Stimulated activated CD4-positive, alpha-beta T cell treated with anti-CD3 and anti-CD28 coated beads, Interleukin-1b, Interleukin-23, amount 100 ng/mL, for 4 hours (primary cell): Measurements from ENCODE around the gene AQP9.
"Not testable (repeated sequence)": the region's sequence is repeated elsewhere in the genome, so short reads cannot be mapped to it uniquely, and the experiment has no call there.

Experiments used
- DNase-seq, 2 donors: peaks; one replicate each; pipeline ENCODE4 v3.0.0-alpha.2; 2020; ENCODE audit warnings: low read depth in 2 of 2

AQP9 gene, protein sequence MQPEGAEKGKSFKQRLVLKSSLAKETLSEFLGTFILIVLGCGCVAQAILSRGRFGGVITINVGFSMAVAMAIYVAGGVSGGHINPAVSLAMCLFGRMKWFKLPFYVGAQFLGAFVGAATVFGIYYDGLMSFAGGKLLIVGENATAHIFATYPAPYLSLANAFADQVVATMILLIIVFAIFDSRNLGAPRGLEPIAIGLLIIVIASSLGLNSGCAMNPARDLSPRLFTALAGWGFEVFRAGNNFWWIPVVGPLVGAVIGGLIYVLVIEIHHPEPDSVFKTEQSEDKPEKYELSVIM

GRCh38 chr15:58138106-58138505 is at the start of gene AQP9:
TSS of gene AQP9 (plus strand) at chr15:58138381. CDS start at chr15:58138566, 185 bp downstream.
- DNase-seq = no peak

DNA sequence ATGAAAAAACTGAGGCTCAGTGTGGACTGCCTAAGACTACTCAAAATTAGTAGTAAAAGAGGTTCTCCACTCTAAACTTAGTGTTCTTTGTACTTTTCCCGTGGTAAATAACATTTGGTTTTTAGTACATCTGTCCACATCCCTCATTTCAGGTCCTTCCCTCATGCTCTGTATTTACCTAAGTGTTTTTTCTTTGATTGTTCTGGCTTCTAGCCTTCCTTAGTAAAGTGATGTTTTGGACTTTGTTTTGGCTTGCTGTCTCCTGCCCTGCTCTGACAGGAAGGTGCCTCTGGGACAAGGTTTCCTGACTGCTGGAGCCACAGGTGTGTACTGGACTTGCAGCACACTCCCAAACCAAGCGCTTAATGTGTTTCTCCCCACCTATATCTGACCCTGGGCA is 42.8 kb upstream of the AQP9 start:
- DNase-seq = no peak

GRCh38 chr15:58096529-58097084 is 41.6 kb upstream of the AQP9 start:
- no peak for DNase-seq

- no peak for DNase-seq
Observed at GRCh38 chr15:58103482-58103881, 34.7 kb upstream of the AQP9 start.

DNA sequence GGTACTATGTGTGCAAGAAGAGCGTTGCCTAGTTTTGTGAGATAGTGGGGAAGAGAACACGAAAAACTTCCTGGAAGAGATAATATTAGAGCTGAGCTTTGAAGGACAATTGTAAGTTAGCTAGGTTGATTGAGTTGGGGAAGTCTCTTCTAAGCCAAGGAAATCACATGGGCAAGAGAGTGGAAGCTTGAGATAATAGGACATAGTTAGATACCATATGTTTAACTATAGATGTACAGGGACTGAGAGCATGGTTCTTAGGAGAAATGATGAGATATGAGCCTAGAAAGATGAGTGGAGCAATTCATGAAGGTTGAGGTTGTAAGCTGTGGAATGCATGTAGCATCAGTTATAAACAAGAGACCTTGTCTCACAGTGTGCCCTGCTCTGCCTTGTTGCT is 30.1 kb upstream of the AQP9 start:
- DNase-seq = no peak

GRCh38 chr15:58109419-58109818 is 28.8 kb upstream of the AQP9 start:
- DNase-seq = no peak

DNA sequence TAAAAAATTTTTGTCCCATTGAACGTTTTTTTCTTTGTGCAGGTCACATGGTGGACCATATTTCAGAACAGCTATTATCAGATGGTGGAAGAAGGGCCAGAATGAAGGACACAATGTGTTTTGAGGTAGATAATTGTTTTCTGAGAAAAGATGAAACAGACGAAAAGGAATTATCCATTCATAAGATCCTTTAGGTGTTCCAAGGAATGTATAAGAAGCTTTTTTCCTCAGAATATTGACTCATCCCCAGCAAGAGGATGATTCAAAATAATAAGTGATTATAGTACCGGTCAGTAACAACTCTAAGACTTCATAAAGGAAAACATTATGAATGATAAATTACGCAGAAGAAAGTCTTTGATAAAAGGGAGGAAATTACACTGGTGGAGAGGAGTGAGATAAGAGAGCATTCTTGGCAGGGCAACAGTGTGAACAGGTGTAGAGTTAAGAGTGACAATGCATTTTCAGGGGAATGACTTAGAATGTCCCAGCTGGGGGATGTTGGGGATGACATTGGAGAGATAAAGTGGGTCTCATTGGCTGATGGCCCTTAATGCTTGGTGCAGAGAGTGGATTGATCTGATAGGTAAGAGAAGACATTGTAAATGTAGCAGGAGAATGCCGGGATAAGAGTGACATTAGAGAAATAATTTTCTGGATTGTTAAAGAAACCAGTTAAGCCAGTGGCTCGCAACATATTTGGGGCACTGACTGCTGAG is 27.0 kb upstream of the AQP9 start:
- no peak for DNase-seq

DNA sequence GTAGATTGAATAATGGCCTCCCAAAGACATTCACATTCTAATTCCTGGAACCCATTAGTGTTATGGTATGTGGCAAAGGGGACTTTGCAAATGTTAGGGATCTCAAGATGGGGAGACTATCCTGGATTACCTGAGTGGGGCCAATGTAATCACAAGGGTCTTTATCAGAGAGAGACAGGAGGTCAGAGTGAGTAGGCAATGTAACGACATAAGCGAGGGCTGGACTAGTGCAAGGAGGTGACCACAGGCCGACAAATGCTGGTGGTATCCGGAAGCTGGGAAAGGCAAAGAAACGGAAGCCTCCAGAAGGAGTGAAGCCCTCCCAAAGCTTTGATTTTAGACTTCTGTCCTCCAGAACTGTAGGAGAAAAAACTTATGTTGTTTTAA is 26.5 kb upstream of the AQP9 start:
- DNase-seq = no peak

- not testable (repeated sequence) for DNase-seq
Observed at GRCh38 chr15:58113358-58113757, 24.8 kb upstream of the AQP9 start.

DNA sequence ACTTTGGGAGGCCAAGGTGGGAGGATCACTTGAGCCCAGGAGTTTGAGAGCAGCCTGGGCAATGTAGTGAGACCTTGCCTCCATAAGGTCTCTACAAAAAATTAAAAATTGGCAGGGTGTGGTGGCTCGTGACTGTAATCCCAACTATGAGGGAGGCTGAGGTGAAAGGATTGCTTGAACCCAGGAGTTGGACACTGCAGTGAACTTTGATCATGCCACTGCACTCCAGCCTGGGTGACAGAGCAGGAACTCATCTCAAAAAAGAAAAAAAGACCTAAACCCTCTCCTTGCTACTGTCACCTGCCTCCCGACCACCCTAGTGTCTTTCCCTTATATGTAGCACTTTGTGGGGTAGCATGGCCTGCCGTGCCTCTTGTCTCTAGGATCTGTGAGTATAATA is 23.8 kb upstream of the AQP9 start:
- no peak for DNase-seq

- DNase-seq = no peak
Observed at GRCh38 chr15:58114812-58115211, 23.4 kb upstream of the AQP9 start.

DNA sequence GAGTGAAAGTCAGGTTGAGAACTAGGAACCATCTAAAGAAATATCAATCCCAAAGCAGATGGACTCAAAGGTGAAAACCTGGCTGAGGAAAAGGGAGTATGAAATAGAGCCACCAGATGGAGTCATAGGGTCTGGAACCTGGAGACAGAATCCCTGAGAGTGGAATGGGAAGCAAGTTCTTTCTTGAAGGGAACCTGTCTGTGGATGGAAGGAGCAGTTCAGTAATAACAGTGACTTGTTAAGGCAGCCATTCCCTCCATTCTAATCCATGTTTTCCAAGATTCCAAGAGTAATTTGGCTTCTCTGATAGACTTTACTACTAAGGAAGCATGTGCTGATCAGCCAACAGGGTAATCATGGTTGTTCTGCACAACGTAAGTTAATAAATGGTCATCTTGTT is 22.5 kb upstream of the AQP9 start:
- no peak for DNase-seq

- no peak for DNase-seq
Observed at GRCh38 chr15:58117619-58118018, 20.6 kb upstream of the AQP9 start.

GRCh38 chr15:58118272-58118671 is 19.9 kb upstream of the AQP9 start:
- no peak for DNase-seq

- no peak for DNase-seq
Observed at GRCh38 chr15:58119016-58119415, 19.2 kb upstream of the AQP9 start.

DNA sequence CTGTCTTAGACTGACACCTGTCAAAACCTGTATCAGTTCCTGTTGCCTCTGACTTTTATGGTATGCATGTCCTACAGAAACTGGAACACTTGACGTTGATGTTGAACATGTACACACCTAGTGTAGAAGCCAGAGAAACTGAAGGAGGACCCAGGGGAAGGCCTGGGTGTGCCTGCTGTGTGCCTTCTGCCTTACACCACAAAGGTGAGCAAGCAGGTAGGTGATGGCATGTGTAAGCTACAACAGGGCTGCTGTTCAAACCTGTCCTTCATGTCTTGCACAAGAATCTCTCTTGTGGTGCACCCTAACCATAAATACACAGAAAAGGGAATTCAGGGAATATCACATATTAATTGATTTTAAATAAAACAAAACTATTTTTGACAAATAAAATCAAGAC is 13.6 kb upstream of the AQP9 start:
- DNase-seq = no peak

DNA sequence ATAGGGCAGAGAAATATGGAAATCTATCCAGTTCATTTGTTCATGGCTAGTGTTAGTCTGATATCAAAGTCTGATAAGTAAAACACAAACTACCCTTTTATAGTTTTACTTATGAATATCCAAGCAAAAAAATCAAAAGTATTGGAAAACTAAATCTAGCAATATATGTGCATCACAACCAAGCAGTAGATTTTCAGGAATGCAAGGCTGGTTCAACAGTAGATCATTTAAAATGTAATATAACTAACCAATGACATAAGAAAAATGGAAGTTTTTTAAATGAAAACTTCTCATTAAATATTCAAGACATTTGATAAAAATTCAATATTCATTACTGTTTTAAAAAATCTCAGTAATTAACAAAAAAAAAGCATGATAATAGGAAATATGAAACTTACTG is 12.8 kb upstream of the AQP9 start:
- DNase-seq = no peak

GRCh38 chr15:58134886-58135285 is 3.3 kb upstream of the AQP9 start:
- DNase-seq = no peak

DNA sequence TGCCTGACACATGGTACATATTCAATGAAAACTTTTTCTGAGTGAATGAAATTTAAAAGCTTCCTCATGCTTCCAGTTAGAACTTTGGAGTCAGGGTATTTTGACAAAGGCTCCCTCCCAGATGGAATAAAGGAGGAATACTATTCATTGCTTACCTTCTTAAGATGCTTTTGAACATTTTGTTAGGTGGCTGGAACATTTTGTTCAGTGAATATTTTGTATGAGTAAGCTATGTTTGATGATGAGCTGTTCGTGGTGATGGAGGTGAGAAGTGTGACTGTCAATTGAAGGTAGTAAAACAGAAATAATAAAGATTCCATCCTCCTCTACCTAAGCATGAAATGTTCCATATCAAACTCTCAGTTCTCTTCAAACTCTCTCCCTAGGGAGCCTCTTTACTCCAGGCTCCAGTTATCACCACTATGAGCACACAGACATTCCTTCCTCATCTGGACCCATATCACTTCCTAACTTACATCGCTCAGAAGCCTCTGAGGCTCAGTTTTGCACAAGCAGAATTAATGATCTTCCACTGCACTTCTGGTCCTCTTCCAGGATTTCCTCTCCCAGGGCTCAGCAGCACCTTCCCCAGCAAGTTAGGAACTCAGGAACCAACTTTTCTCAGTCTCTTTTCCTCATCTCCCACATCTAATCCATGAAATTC is 2.5 kb upstream of the AQP9 start:
- no peak for DNase-seq

DNA sequence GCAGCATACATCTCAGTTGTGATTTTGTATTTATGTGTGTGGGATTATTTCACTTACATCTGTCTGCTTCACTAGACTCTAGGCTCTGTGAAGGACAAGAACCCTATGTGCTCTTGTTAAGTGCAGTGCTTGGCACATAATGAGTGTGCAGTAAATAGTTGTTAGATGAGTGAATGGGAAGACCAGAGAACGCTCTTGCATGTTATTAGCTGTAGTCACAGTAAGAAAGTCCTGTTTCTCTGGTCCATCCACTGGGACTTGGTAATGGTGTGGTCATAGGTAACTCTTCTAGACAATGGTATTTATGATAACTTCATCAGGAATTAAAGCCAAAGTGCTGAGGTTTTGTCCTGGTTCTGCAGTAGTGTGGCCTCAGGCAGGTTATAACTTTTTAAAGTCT is 1.4 kb upstream of the AQP9 start:
- DNase-seq = no peak

GRCh38 chr15:58137686-58138085 is 495 bp upstream of the AQP9 start:
- no peak for DNase-seq

DNA sequence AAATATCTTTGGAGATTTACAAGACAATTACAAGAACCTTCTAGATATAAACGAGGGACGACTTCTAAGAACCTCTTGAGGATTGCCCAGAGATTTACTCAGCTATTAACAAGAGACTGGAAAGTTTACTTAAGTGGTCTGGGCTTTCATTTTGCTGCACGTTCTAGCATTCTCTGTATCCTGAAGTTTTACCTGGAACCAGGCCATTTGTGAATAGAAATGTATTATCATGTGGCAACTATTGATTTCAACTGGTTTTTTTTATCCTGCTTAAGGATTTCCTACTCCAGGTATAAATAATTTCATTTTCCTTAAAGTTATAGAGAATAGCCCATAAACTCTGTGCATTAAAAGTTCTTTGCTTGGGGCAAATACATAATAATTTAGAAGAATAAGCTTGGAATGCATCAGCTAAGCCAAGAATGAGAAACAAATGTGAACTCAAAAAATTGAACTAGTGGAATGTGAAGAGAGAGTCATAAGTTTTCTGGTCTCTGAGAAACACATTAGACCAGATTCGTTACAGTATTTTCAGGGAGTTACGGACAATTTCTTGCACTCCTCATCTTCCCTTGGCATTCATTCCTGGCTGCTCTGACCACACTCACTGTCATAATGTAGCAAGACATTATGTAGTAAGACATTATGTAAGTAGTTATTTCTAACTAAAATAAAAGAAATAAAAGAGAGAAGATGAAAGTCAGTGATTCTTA is 1.3 kb downstream of the AQP9 start:
- DNase-seq = no peak
